Brain pericyte (primary cell): ENCODE results near the gene KCNQ2.

Experiments
- DNase-seq: peaks from one replicate; pipeline ENCODE4 v3.0.0-alpha.2; 2012; ENCODE audit warnings: low read depth, low spot score

KCNQ2 gene

GRCh38 chr20:63417097-63417737, 55.2 kb downstream of the KCNQ2 start:
- DNase-seq: no peak

GRCh38 chr20:63416631-63417030, 55.8 kb downstream of the KCNQ2 start:
- no peak for DNase-seq

- DNase-seq: no peak
Measured at GRCh38 chr20:63415647-63416391, 56.6 kb downstream of the KCNQ2 start.

- no peak for DNase-seq
Measured at GRCh38 chr20:63414720-63415430, 57.6 kb downstream of the KCNQ2 start.

- no peak for DNase-seq
Measured at GRCh38 chr20:63413963-63414684, 58.3 kb downstream of the KCNQ2 start.

GRCh38 chr20:63413323-63413722, 59.1 kb downstream of the KCNQ2 start:
- no peak for DNase-seq

GRCh38 chr20:63412889-63413288, 59.6 kb downstream of the KCNQ2 start:
- DNase-seq: no peak

- DNase-seq: no peak
Measured at GRCh38 chr20:63411898-63412631, 60.4 kb downstream of the KCNQ2 start.

GRCh38 chr20:63411151-63411897, 61.1 kb downstream of the KCNQ2 start:
- DNase-seq: no peak

GRCh38 chr20:63409834-63410435, 62.5 kb downstream of the KCNQ2 start:
- no peak for DNase-seq

- no peak for DNase-seq
Measured at GRCh38 chr20:63409066-63409833, 63.2 kb downstream of the KCNQ2 start.

- no peak for DNase-seq
Measured at GRCh38 chr20:63408684-63409046, 63.8 kb downstream of the KCNQ2 start.

GRCh38 chr20:63407928-63408683, 64.3 kb downstream of the KCNQ2 start:
- DNase-seq: no peak

GRCh38 chr20:63406617-63407245, 65.7 kb downstream of the KCNQ2 start:
- DNase-seq: no peak

- no peak for DNase-seq
Measured at GRCh38 chr20:63406011-63406410, 66.4 kb downstream of the KCNQ2 start.

- DNase-seq: no peak
Measured at GRCh38 chr20:63405102-63405730, 67.2 kb downstream of the KCNQ2 start.

GRCh38 chr20:63404129-63405085, 68.0 kb downstream of the KCNQ2 start:
- no peak for DNase-seq
